Hepatocyte (in vitro differentiated cells): Measurements from ENCODE around the gene ATOH8.

ENCODE experiments used
- EZH2 ChIP-seq: fragments of 200-600 bp; sonication (generic); IDR thresholded peaks from 2 replicates; pipeline ENCODE4 v1.6.1; 2016; ENCODE audit warnings: antibody characterized with exemption, mild to moderate bottlenecking, borderline replicate concordance
- EZH2phosphoT487 ChIP-seq: fragments of 200-600 bp; sonication (generic); IDR thresholded peaks from one replicate; pipeline ENCODE4 v1.6.1; 2018; ENCODE audit warnings: antibody characterized with exemption, mild to moderate bottlenecking, low read depth, moderate library complexity; ENCODE audit not compliant: unreplicated experiment, severe bottlenecking
- TF ChIP-seq, protein P1 (sequence below): fragments of 200-600 bp; sonication (generic); IDR thresholded peaks from 2 replicates; pipeline ENCODE4 v1.5.1; 2016; ENCODE audit warnings: antibody characterized with exemption, mild to moderate bottlenecking; ENCODE audit not compliant: poor library complexity

DNA sequence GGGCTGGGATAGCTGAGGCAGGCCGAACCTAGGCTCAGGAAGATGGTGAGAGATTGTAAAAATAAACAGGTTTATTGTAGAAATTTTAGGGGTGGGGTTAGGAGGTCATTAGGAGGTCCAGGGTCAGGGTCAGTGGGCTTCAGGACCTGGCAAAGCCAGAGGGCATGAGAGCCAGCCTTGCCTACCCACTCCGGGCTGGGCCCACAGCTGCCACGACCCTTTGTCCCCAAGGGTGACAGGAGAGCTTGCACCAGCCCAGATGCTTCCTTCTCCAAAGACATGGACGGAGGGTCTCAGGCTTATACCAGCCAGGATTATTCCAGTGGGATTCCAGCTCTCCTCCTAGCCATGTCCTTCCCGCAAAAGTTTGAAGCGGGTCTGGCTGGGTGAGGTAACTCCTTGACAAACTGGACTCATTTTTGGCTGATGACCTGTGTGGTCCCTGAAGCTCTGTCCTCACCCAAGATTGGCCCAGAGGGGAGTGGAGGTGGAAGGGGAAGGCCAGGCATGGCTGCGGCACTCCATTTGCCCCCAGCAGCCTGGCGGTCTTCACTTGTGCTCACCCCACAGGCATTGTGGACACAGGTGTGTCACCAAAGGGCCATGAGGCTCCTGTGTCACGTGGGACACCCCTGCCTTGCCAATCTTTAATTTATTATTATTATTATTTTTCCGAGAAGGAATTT is 23.8 kb upstream of the ATOH8 start:
- TF ChIP-seq, protein P1, sequence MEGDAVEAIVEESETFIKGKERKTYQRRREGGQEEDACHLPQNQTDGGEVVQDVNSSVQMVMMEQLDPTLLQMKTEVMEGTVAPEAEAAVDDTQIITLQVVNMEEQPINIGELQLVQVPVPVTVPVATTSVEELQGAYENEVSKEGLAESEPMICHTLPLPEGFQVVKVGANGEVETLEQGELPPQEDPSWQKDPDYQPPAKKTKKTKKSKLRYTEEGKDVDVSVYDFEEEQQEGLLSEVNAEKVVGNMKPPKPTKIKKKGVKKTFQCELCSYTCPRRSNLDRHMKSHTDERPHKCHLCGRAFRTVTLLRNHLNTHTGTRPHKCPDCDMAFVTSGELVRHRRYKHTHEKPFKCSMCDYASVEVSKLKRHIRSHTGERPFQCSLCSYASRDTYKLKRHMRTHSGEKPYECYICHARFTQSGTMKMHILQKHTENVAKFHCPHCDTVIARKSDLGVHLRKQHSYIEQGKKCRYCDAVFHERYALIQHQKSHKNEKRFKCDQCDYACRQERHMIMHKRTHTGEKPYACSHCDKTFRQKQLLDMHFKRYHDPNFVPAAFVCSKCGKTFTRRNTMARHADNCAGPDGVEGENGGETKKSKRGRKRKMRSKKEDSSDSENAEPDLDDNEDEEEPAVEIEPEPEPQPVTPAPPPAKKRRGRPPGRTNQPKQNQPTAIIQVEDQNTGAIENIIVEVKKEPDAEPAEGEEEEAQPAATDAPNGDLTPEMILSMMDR = no peak
- TF ChIP-seq EZH2 (no peak), EZH2phosphoT487 (no peak)
